CD4-positive, alpha-beta T cell treated with Interleukin-6 for 4 hours (primary cell): Measurements from ENCODE around the gene NKAIN4.

Experiments used
- DNase-seq: peaks from one replicate; pipeline ENCODE4 v3.0.0-alpha.2; 2020; ENCODE audit warnings: mixed read lengths

Gene NKAIN4

DNA sequence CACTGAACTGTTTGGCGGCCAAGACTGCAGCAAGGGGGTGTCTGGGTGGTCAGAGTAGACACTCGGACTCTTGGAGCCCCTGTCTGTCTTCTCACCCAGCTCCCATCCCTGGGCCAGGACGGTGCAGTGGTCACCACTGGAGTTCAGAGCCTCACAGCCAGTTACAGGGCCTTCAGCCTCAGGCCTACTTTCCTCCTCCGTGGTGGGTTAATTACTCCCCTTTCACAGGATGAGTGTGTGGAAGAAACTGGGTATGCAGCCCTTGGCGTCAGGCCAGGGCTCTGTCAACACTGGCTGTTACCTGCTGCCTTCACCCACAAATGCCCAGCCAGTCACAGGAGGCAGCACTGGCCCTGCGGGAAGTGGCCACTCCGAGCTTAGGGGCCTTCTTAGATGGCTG lies 36.6 kb downstream of the NKAIN4 start:
- no peak for DNase-seq

GRCh38 chr20:63216849-63217471 lies 37.3 kb downstream of the NKAIN4 start:
- DNase-seq, result no peak

DNA sequence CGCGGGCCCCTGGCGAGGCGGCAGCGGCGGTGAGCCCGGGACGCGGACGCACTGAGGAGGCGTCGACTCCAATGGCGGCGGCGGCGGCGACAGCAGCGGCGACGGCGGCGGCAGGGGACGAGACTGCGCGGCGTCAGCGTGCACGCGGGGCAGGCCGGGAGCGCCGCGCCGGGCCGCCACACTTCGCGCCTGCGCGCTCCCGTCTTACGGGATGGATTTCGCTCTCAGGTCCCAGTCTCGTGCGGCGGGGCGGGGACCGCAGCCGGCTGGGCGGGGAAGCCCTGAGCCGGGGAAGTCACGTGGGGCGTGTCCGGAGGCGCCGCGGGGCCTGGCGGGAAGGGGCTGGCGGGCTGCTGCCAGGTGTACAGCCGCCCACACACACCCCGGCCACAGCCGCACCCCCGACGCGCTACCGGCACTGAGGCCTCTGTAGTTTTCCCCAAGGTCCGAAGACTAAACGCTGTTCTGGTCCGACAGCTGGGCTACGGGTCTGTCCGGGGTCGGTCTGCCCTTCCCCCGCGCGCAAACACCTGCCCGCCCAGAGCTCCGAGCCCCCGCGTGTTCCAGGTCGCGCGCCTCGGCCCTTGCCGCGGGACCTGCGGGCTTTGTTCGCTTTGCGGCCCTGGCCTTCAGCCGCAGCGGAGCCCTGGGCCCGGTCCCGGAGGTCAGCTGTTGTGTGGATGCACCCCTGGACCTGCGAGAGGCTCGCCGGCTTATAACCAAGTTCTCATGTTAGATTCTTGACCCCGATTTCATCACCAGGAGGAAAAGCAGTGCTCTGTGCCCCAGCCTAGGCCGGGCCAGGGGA lies 38.0 kb downstream of the NKAIN4 start, which contains the start of gene YTHDF1:
Gene YTHDF1, minus strand, starts transcription at position 91 of the 808 bp plus-strand sequence. CDS start 239 bp downstream, outside the sequence.
- peak; percentile 97 for DNase-seq

GRCh38 chr20:63215101-63216040 lies 38.9 kb downstream of the NKAIN4 start:
- DNase-seq, result peak; percentile 17

- no peak for DNase-seq
Measured at GRCh38 chr20:63214514-63214913, 39.7 kb downstream of the NKAIN4 start.

- no peak for DNase-seq
Measured at GRCh38 chr20:63212792-63213191, 41.5 kb downstream of the NKAIN4 start.

DNA sequence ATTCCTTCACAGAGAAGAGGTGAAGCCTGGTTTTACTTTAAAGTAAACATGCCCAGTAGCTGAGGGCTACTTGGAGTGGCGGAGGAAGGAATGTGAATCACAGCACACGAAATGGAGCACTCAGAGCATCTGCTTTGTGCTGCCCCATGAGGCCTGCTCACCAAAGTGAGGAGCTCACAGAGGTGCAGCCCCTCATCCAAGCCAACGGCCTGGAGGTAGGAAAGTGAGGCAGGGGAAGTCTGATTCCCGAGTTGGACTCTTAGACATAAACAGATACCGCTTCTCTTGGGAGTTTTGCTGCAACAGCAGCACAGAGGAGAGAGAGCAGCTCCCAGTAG lies 41.9 kb downstream of the NKAIN4 start:
- no peak for DNase-seq

DNA sequence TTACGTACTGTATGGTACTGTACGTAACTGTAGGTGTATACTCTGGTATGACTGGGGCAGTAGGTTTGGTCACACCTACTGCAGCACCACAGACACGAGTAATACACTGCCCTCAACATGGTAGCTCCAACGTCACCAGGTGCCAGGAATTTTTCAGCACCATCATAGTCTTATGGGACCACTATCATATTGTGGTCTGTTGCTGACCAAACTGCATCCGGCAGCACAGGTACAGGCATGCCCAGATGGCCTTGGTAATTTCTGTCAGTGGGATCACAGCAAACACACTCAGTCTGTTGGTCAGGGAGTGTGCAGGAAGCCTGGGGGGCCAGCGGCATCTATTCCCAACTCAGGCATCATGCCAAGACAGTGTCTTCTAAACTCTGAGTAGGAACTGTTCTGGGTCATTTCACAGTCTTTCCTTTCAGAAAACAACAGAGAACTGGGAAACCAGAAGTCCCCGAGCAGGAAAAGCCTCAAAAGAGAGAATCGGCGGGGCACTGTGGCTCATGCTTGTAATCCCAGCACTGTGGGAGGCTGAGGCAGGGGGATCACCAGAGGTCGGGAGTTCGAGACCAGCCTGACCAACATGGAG lies 44.2 kb downstream of the NKAIN4 start:
- no peak for DNase-seq

DNA sequence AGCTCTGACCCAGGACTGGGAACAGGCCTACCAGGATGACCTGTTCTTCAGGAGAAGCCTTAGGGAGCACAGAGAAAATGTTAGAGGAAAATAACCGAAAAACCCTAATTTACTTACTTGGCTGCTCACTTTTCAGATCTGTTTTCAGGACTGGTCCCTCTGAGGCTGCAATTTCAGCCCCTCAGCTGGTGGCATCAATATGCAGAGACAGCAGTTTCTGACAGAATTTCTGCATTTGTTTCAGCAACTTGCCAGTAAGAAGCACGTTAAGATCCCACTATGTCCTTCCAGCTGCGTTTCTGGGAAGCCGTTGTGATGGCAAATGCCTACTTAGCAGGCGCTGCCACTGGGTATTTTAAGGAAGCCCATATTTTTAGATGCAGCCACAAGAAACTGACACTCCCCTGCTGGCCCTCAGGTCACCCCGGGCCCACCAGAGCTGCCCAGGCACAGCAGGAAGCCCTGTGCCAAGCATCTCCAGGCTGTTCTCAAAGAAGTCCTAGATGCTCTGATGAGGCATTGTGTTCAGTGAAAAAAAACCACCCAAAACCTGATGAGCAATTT lies 45.8 kb downstream of the NKAIN4 start:
- DNase-seq, result no peak

GRCh38 chr20:63206878-63207277 lies 47.4 kb downstream of the NKAIN4 start:
- DNase-seq, result no peak

DNA sequence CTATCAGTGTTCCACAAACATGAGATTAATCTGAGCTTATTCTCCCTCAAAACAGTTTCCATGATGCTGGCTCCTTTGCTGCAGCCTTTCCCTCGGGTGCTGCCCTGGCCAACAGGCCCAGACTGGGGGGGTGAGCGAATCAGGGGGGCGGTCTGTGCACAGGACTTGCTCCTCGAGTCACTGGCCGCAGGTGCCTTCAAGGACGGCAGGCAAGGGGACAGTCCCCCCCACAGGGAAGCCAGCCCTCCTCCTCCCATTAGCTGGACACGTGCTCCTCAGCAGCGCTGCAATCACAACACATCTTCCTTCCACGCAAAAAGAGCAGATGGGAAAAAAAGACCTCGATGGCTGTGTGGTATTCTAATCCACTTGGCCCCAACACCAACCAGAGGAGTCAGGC lies 48.4 kb downstream of the NKAIN4 start:
- DNase-seq, result no peak

GRCh38 chr20:63204362-63204761 lies 49.9 kb downstream of the NKAIN4 start:
- DNase-seq, result no peak

- no peak for DNase-seq
Measured at GRCh38 chr20:63202811-63203526, 51.3 kb downstream of the NKAIN4 start.

DNA sequence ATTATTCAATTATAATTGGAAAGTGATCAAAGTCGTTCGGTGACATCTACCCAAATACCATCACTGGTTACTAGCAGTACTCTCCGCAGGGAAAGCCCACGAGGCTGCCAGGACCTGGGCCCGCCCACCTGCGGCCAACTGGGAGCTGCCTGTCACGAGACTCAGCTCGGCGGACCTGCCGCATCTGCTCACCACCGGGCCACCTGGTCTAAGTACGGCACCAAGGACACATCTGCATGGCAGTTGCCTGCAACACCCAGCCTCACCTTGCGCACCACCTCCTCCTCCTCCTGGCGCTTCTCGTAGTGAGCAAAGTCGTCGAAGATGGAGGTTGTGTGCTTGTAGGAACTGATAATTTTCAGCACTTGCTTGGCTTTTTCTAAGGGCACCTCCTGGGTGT lies 52.2 kb downstream of the NKAIN4 start:
- DNase-seq, result no peak

- no peak for DNase-seq
Measured at GRCh38 chr20:63198606-63199005, 55.7 kb downstream of the NKAIN4 start.

- no peak for DNase-seq
Measured at GRCh38 chr20:63196768-63197470, 57.3 kb downstream of the NKAIN4 start.

DNA sequence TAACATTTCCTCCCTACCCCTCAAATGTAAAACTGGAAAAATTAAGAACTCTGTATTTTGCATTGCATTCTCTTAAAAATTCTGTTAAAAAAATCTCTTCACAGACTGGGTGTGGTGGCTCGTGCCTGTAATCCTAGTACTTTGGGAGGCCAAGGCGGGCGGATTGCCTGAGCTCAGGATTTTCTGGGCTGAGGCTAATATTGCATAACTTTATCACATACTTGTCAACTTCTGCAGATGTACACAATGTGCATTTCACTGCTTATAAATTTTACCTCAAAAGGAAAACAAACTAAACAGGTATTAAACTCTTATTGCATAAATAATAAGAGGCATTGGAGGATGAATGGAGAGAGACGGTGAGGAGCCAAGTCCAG lies 59.5 kb downstream of the NKAIN4 start:
- DNase-seq, result no peak

GRCh38 chr20:63194007-63194796 lies 60.1 kb downstream of the NKAIN4 start:
- no peak for DNase-seq

- DNase-seq, result no peak
Measured at GRCh38 chr20:63192721-63193120, 61.5 kb downstream of the NKAIN4 start.

DNA sequence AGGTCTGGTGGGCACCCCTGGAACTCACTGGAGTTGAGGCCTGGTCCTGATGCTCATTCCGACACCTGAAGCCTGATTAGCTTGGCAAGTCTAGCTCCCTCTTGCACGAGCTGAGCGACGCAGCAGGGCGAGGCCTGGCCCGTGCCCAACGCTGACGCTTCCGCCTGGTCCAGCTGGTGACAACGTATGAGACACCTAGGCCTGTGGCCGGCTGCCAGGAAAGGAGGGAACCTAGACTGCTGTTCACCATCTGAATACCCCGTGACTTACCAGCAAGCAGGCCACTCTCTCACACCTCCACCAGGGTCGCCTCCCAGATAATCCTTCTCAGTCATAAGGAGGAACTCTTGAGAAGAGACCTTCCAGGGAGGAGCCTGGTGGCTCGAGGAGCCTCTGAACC lies 62.9 kb downstream of the NKAIN4 start:
- DNase-seq, result no peak

GRCh38 chr20:63190828-63191227 lies 63.4 kb downstream of the NKAIN4 start:
- DNase-seq, result no peak
